GM12878 (cell line): ENCODE data around the gene RNF32.

ENCODE experiments used
- BCL11A ChIP-seq: IDR thresholded peaks from 2 replicates; pipeline ENCODE4 v1.6.1; 2011; ENCODE audit warnings: low read depth, low read length
- CTCF ChIP-seq, 3 experiments: IDR thresholded peaks in 2 of 3; conservative IDR thresholded peaks in 1 of 3; 2 replicates each; pipeline ENCODE4 v1.5.1; 2011; ENCODE audit warnings: low read depth in 3 of 3, low read length in 3 of 3, mild to moderate bottlenecking in 3 of 3, control low read depth in 2 of 3, moderate library complexity in 2 of 3, inconsistent platforms in 1 of 3, mixed read lengths in 1 of 3; ENCODE audit not compliant: control insufficient read depth in 2 of 3, insufficient read depth in 1 of 3; ENCODE audit errors: extremely low read depth in 1 of 3
- EZH2 ChIP-seq: IDR thresholded peaks from 2 replicates; pipeline ENCODE4 v1.6.1; 2012; ENCODE audit warnings: low read depth, mild to moderate bottlenecking, control low read depth, inconsistent platforms, low read length, borderline replicate concordance; ENCODE audit not compliant: control insufficient read depth
- JUND ChIP-seq: IDR thresholded peaks from 2 replicates; pipeline ENCODE4 v1.6.1; 2012; ENCODE audit warnings: low read depth, mild to moderate bottlenecking, low read length, improper control_type of control experiment, moderate library complexity
- NR2C1 ChIP-seq: fragments of 450-650 bp; IDR thresholded peaks from 2 replicates; pipeline ENCODE4 v1.6.1; 2017; ENCODE audit warnings: antibody characterized with exemption, mild to moderate bottlenecking, moderate library complexity
- POLR2A ChIP-seq: IDR thresholded peaks from 2 replicates; pipeline ENCODE4 v1.6.1; 2011; ENCODE audit warnings: low read depth, mild to moderate bottlenecking, low read length
- RBBP5 ChIP-seq: fragments of 200-600 bp; sonication (generic); conservative IDR thresholded peaks from 2 replicates; pipeline ENCODE4 v1.6.1; 2016
- SPI1 ChIP-seq: IDR thresholded peaks from 2 replicates; pipeline ENCODE4 v1.6.1; 2011; ENCODE audit warnings: low read depth, mild to moderate bottlenecking, low read length, moderate library complexity, borderline replicate concordance; ENCODE audit not compliant: insufficient read depth
- STAT3 ChIP-seq: IDR thresholded peaks from 2 replicates; pipeline ENCODE4 v1.6.1; 2011; ENCODE audit warnings: low read depth, low read length, improper control_type of control experiment
- TAF1 ChIP-seq: IDR thresholded peaks from 2 replicates; pipeline ENCODE4 v1.6.1; 2011; ENCODE audit warnings: mild to moderate bottlenecking, low read depth, low read length, borderline replicate concordance

- TF ChIP-seq BCL11A (no peak), SPI1 (no peak), POLR2A (no peak), CTCF (IDR thresholded peaks at IDR 0.05 in 2 of 3, conservative IDR thresholded peaks at IDR 0.05 in 1 of 3; ENCODE audit: control insufficient read depth in 2 of 3, extremely low read depth in 1 of 3, insufficient read depth in 1 of 3, low read depth in 3 of 3, low read length in 3 of 3) (no peak), EZH2 (no peak), RBBP5 (no peak), TAF1 (no peak), STAT3 (no peak), JUND (no peak), NR2C1 (no peak)
Measured at GRCh38 chr7:156600496-156600895, 40.1 kb upstream of the RNF32 start.
